KMS-11 (cell line): ENCODE measurements around the gene TMEM252.

Experiments
- H2AFZ ChIP-seq: fragments of 200-600 bp; sonication (generic); 2 replicates; pipeline ENCODE4 v1.6.1; 2016; ENCODE audit warnings: antibody characterized with exemption, mixed run types, low read depth
- H3K27ac ChIP-seq: fragments of 200-600 bp; sonication (generic); 2 replicates; pipeline ENCODE4 v1.6.1; 2016; ENCODE audit warnings: mild to moderate bottlenecking, mixed run types
- H3K27me3 ChIP-seq: fragments of 200-600 bp; sonication (generic); 2 replicates; pipeline ENCODE4 v1.6.1; 2017; ENCODE audit warnings: mild to moderate bottlenecking, low read depth, mixed run types, moderate library complexity; ENCODE audit not compliant: insufficient read depth
- H3K36me3 ChIP-seq: fragments of 200-600 bp; sonication (generic); 2 replicates; pipeline ENCODE4 v1.6.1; 2017; ENCODE audit warnings: mild to moderate bottlenecking, mixed run types; ENCODE audit not compliant: insufficient read depth
- H3K4me1 ChIP-seq: fragments of 200-600 bp; sonication (generic); 2 replicates; pipeline ENCODE4 v1.6.1; 2016; ENCODE audit warnings: mild to moderate bottlenecking, low read depth, mixed run types; ENCODE audit not compliant: poor library complexity, severe bottlenecking
- H3K4me2 ChIP-seq: fragments of 200-600 bp; sonication (generic); 2 replicates; pipeline ENCODE4 v1.7.0; 2016; ENCODE audit warnings: mild to moderate bottlenecking, mixed run types
- H3K4me3 ChIP-seq: fragments of 200-600 bp; sonication (generic); IDR thresholded peaks from 2 replicates; pipeline ENCODE4 v1.6.1; 2017; ENCODE audit warnings: low read depth, low read length, mixed read lengths; ENCODE audit not compliant: insufficient read depth
- H3K79me2 ChIP-seq: fragments of 200-600 bp; sonication (generic); 2 replicates; pipeline ENCODE4 v1.6.1; 2016; ENCODE audit warnings: low read depth, mixed run types; ENCODE audit not compliant: insufficient read depth
- H3K9ac ChIP-seq: fragments of 200-600 bp; sonication (generic); 2 replicates; pipeline ENCODE4 v1.6.1; 2016; ENCODE audit warnings: mild to moderate bottlenecking, mixed run types
- H4K20me1 ChIP-seq: fragments of 200-600 bp; sonication (generic); 2 replicates; pipeline ENCODE4 v1.6.1; 2016; ENCODE audit warnings: mild to moderate bottlenecking, mixed run types; ENCODE audit not compliant: insufficient read depth
- TF ChIP-seq, protein P1 (sequence below): fragments of 200-600 bp; sonication (generic); conservative IDR thresholded peaks from 2 replicates; pipeline ENCODE4 v1.6.1; 2017; ENCODE audit warnings: low read depth, mild to moderate bottlenecking, antibody characterized with exemption, low read length, moderate library complexity, mixed read lengths

The TMEM252 gene

GRCh38 chr9:68492806-68493205 lies 47.9 kb downstream of the TMEM252 start:
- H3K79me2 ChIP-seq, result no peaks in the 10 kb centered on the region
- H3K9ac ChIP-seq, result no peak overlapping the region
- no peaks in the 10 kb centered on the region for H3K36me3 ChIP-seq
- no peaks in the 10 kb centered on the region for H3K4me1 ChIP-seq
- no peak overlapping the region for H3K4me3 ChIP-seq
- H3K4me2 ChIP-seq, result no peak overlapping the region
- no peaks in the 10 kb centered on the region for H4K20me1 ChIP-seq
- TF ChIP-seq, protein P1, sequence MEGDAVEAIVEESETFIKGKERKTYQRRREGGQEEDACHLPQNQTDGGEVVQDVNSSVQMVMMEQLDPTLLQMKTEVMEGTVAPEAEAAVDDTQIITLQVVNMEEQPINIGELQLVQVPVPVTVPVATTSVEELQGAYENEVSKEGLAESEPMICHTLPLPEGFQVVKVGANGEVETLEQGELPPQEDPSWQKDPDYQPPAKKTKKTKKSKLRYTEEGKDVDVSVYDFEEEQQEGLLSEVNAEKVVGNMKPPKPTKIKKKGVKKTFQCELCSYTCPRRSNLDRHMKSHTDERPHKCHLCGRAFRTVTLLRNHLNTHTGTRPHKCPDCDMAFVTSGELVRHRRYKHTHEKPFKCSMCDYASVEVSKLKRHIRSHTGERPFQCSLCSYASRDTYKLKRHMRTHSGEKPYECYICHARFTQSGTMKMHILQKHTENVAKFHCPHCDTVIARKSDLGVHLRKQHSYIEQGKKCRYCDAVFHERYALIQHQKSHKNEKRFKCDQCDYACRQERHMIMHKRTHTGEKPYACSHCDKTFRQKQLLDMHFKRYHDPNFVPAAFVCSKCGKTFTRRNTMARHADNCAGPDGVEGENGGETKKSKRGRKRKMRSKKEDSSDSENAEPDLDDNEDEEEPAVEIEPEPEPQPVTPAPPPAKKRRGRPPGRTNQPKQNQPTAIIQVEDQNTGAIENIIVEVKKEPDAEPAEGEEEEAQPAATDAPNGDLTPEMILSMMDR, result no peak
- H2AFZ ChIP-seq, result no peak overlapping the region
- no peak overlapping the region for H3K27ac ChIP-seq
- H3K27me3 ChIP-seq, result no peaks in the 10 kb centered on the region

GRCh38 chr9:68489646-68490045 lies 51.0 kb downstream of the TMEM252 start:
- no peak overlapping the region for H2AFZ ChIP-seq
- H4K20me1 ChIP-seq, result no peaks in the 10 kb centered on the region
- no peaks in the 10 kb centered on the region for H3K27me3 ChIP-seq
- H3K27ac ChIP-seq, result no peak overlapping the region
- no peaks in the 10 kb centered on the region for H3K79me2 ChIP-seq
- no peak overlapping the region for H3K4me2 ChIP-seq
- H3K4me1 ChIP-seq, result no peaks in the 10 kb centered on the region
- no peak overlapping the region for H3K4me3 ChIP-seq
- H3K9ac ChIP-seq, result no peak overlapping the region
- TF ChIP-seq, protein P1, result no peak
- H3K36me3 ChIP-seq, result no peaks in the 10 kb centered on the region

GRCh38 chr9:68488126-68488525 lies 52.6 kb downstream of the TMEM252 start:
- no peak overlapping the region for H3K4me3 ChIP-seq
- H3K4me2 ChIP-seq, result no peak overlapping the region
- TF ChIP-seq, protein P1, result no peak
- no peak overlapping the region for H3K27ac ChIP-seq
- no peaks in the 10 kb centered on the region for H3K36me3 ChIP-seq
- no peaks in the 10 kb centered on the region for H4K20me1 ChIP-seq
- no peaks in the 10 kb centered on the region for H3K27me3 ChIP-seq
- H3K9ac ChIP-seq, result no peak overlapping the region
- no peaks in the 10 kb centered on the region for H3K4me1 ChIP-seq
- no peaks in the 10 kb centered on the region for H3K79me2 ChIP-seq
- no peak overlapping the region for H2AFZ ChIP-seq
